ENCODE measurements around the gene LSM4. TPM values are rescaled to one million over a fixed set of nuclear protein-coding genes. Genes with fewer than 3 reads are reported as not detected.

The LSM4 gene
- total and polyA plus RNA-seq, 2 donors (not counting 3 experiments of a cell fraction or from before 2014, with no cell fraction given): 118 to 119 TPM

GRCh38 chr19:18350490-18350889, 27.6 kb upstream of the LSM4 start:
- Histone ChIP-seq H3K4me2 (ENCODE audit: insufficient read depth, low read length) (no peak overlapping the region), H3K27ac (ENCODE audit: insufficient read depth, low read depth, low read length) (no peak overlapping the region), H3K9ac (replicated peaks; ENCODE audit: extremely low read depth, insufficient read depth, low read length) (no peak overlapping the region), H3K36me3 (ENCODE audit: control insufficient read depth in 2 of 2, extremely low read depth in 1 of 2, insufficient read depth in 2 of 2, low read length in 2 of 2) (no peaks in the 10 kb centered on the region), H3K79me2 (ENCODE audit: control insufficient read depth, insufficient read depth, low read length) (no peaks in the 10 kb centered on the region), H4K20me1 (replicated peaks; ENCODE audit: control insufficient read depth, extremely low read depth, insufficient read depth, low read length) (no peaks in the 10 kb centered on the region), H3K27me3 (ENCODE audit: control insufficient read depth in 2 of 2, insufficient read depth in 2 of 2, low read length in 2 of 2) (no peaks in the 10 kb centered on the region), H3K9me1 (replicated peaks; ENCODE audit: control insufficient read depth, extremely low read depth, insufficient read depth, low read length) (no peaks in the 10 kb centered on the region), H3K4me3 (replicated peaks in 1 of 3; ENCODE audit: insufficient read depth in 1 of 3, low read depth in 1 of 3, low read length in 3 of 3) (no peak overlapping the region), H2AFZ (ENCODE audit: low read depth, low read length) (no peak overlapping the region), H3K4me1 (ENCODE audit: control insufficient read depth, extremely low read depth, insufficient read depth, low read length) (no peaks in the 10 kb centered on the region), H3K9me3 (replicated peaks; ENCODE audit: control insufficient read depth, insufficient read depth, low read length) (no peaks in the 10 kb centered on the region)
- no peak for TF ChIP-seq CTCF (IDR thresholded peaks at IDR 0.05; ENCODE audit: extremely low read depth in 1 of 2, insufficient read depth in 1 of 2, low read depth in 1 of 2, low read length in 2 of 2)
- TF ChIP-seq FOS (IDR thresholded peaks at IDR 0.05; ENCODE audit: borderline replicate concordance, insufficient read depth, low read length): no peak
- no peak for TF ChIP-seq POLR2A (IDR thresholded peaks at IDR 0.05; ENCODE audit: low read depth, low read length)
- TF ChIP-seq MYC (IDR thresholded peaks at IDR 0.05; ENCODE audit: low read depth, low read length): no peak
- TF ChIP-seq POLR2AphosphoS5 (IDR thresholded peaks at IDR 0.05; ENCODE audit: insufficient read depth, low read depth, low read length): no peak
- no peak for TF ChIP-seq JUN (IDR thresholded peaks at IDR 0.05; ENCODE audit: borderline replicate concordance, insufficient read depth, insufficient read length, low read depth)
- TF ChIP-seq EZH2 (IDR thresholded peaks at IDR 0.05; ENCODE audit: borderline replicate concordance, low read depth, low read length, severe bottlenecking): no peak
- TF ChIP-seq MAX (IDR thresholded peaks at IDR 0.05; ENCODE audit: insufficient read depth, insufficient read length): no peak
- TF ChIP-seq GATA2 (IDR thresholded peaks at IDR 0.05; ENCODE audit: insufficient read depth, insufficient read length, low read depth, low read length): no peak
- DNase-seq (ENCODE audit: low read depth, low spot score) (no peak), FAIRE-seq (no peak)
- intact Hi-C loops (cut with micrococcal nuclease) (no loop called here), dilution Hi-C loops (cut with MboI; ENCODE audit: extremely low pct_ligation_motif_present, low sequenced_read_pairs) (no loop called here)
- ChIA-PET POLR2A (interaction anchor here (1.8 kb wide), 1 partner anchor 35 kb away, joined by 9 read pairs; the partner anchor contains the start of gene GDF15), CTCF (interaction anchor here (0.6 to 4.1 kb wide), 17 partner anchors 9 to 237 kb away, joined by 3 to 160 read pairs (median 8); partner anchors contain the start of genes GDF15, JUND, PGPEP1 and SSBP4)
- BruUV-seq (replicated peaks): no TSS peak
